Transverse colon (tissue), 4 donors: ENCODE results near the gene EXOSC5. TPM values are rescaled to one million over a fixed set of nuclear protein-coding genes. Genes with fewer than 3 reads are reported as not detected.

Experiments used
- DNase-seq: peaks from one replicate; pipeline ENCODE4 v3.0.0-alpha.2; 2019
- H3K27ac ChIP-seq, 4 donors: fragments of 200-600 bp; sonication (generic); 2 replicates each; pipeline ENCODE4 v1.5.1; 2016 to 2018; ENCODE audit warnings: inconsistent platforms in 4 of 4
- H3K27me3 ChIP-seq: fragments of 200-600 bp; sonication (generic); 2 replicates; pipeline ENCODE4 v1.5.1; 2017; ENCODE audit warnings: inconsistent platforms
- H3K36me3 ChIP-seq, 4 donors: fragments of 200-600 bp; sonication (generic); 2 replicates each; pipeline ENCODE4 v1.5.1; 2017 to 2019; ENCODE audit warnings: inconsistent platforms in 4 of 4
- H3K4me1 ChIP-seq, 4 donors: fragments of 200-600 bp; sonication (generic); 2 replicates each; pipeline ENCODE4 v1.5.1; 2017 to 2020; ENCODE audit warnings: inconsistent platforms in 4 of 4
- H3K4me3 ChIP-seq, 4 donors: fragments of 200-600 bp; sonication (generic); 1 replicate in 1 of 4; 2 replicates in 3 of 4; pipeline versions ENCODE4 v1.5.1 to v1.6.1; 2017 to 2019; ENCODE audit warnings: inconsistent platforms in 4 of 4
- H3K9me3 ChIP-seq, 2 donors: fragments of 200-600 bp; sonication (generic); 2 replicates each; pipeline ENCODE4 v1.5.1; 2017 to 2019; ENCODE audit warnings: inconsistent platforms in 2 of 2
- CTCF ChIP-seq, 5 experiments: fragments of 200-600 bp in 3 of 5; fragments of 450-650 bp in 2 of 5; sonication (generic) in 3 of 5; IDR thresholded peaks; 1 replicate in 2 of 5; 2 replicates in 3 of 5; pipeline ENCODE4 v1.5.1; 2016 to 2017; ENCODE audit warnings: antibody characterized with exemption in 5 of 5, inconsistent platforms in 3 of 5, mild to moderate bottlenecking in 2 of 5, moderate library complexity in 1 of 5
- EP300 ChIP-seq: sonication (generic); formaldehyde crosslinking; IDR thresholded peaks from one replicate; pipeline ENCODE4 v1.6.1; 2017; ENCODE audit warnings: antibody characterized with exemption, low read depth
- POLR2A ChIP-seq: fragments of 450-650 bp; IDR thresholded peaks from one replicate; pipeline ENCODE4 v1.6.1; 2016; ENCODE audit warnings: antibody characterized with exemption, mild to moderate bottlenecking, moderate library complexity
- POLR2AphosphoS5 ChIP-seq, 3 donors: sonication (generic); formaldehyde crosslinking; IDR thresholded peaks; one replicate each; pipeline ENCODE4 v1.6.1; 2016; ENCODE audit warnings: antibody characterized with exemption in 3 of 3
- WGBS, 2 donors: methylation state at CpG; one replicate each; pipeline ENCODE4 v1.1.5; 2018; ENCODE audit warnings: low coverage in 1 of 2; 5-methylcytosine and 5-hydroxymethylcytosine counted together
- in situ Hi-C, 4 donors: fragments of 200-750 bp; cut with MboI; loops; one replicate each; pipeline versions ENCODE4 v1.15.0 to v1.15.1; 2017; ENCODE audit warnings: low sequenced_read_pairs in 3 of 4, low pct_ligation_motif_present in 1 of 4, low pct_unique_long_range_greater_than_20kb in 1 of 4
- intact Hi-C: fragments of 100-400 bp; cut with DNase I; formaldehyde crosslinking; loops from one replicate; pipeline ENCODE4 v1.15.1; 2023; ENCODE audit warnings: low total_unique reads
- total RNA-seq, 4 donors: library from RNA; depleted of rRNA; stranded (reverse); fragments of >200 nt; gene quantifications; one replicate each; pipeline ENCODE4 v1.1.0, GENCODE V29; 2016

The EXOSC5 gene
- total RNA-seq, 4 donors from 2014 or later: 4.0 to 20.6 (median 10.8) TPM

- in situ Hi-C loops: no loop called here
These were observed 31.1 kb downstream of the EXOSC5 start for GRCh38 chr19:41366089-41366488.

GRCh38 chr19:41364524-41365391 is 32.4 kb downstream of the EXOSC5 start:
- Histone ChIP-seq H3K27me3 (no peaks in the 10 kb centered on the region), H3K4me1 (peaks cover 7 to 36% (median 19%) of the 10 kb centered on the region in 4 donors), H3K27ac (peak overlapping the region; percentile 95 to 99 (median 97)), H3K4me3 (peak overlapping the region; percentile 25 to 70 (median 64)), H3K9me3 (no peaks in the 10 kb centered on the region), H3K36me3 (no peaks in the 10 kb centered on the region)
- WGBS, 2 donors: 60 to 78% methylated on average over 7 to 14 of the region's 14 CpGs
- in situ Hi-C loops: no loop called here
- intact Hi-C loops: no loop called here
- DNase-seq: no peak
- TF ChIP-seq POLR2A: no peak
- no peak for TF ChIP-seq POLR2AphosphoS5 (IDR thresholded peaks at IDR 0.05)
- no peak for TF ChIP-seq EP300
- TF ChIP-seq CTCF (IDR thresholded peaks at IDR 0.05): no peak

More at GRCh38 chr19:41366089-41366488, 31.1 kb downstream of the EXOSC5 start:
- no peaks in the 10 kb centered on the region for H3K27me3 ChIP-seq
- H3K9me3 ChIP-seq: no peaks in the 10 kb centered on the region
- no peaks in the 10 kb centered on the region for H3K36me3 ChIP-seq
- no peak overlapping the region for H3K27ac ChIP-seq
- 84 to 100% methylated on average over 1 of the region's 1 CpG for WGBS, 2 donors
- H3K4me3 ChIP-seq: no peak overlapping the region
- peaks cover 7 to 36% (median 19%) of the 10 kb centered on the region in 4 donors for H3K4me1 ChIP-seq
- TF ChIP-seq POLR2A (no peak), EP300 (no peak), POLR2AphosphoS5 (IDR thresholded peaks at IDR 0.05) (no peak), CTCF (IDR thresholded peaks at IDR 0.05) (no peak)
- DNase-seq: no peak
- intact Hi-C loops: no loop called here

- peak; percentile 99 for DNase-seq
- H3K36me3 ChIP-seq: no peaks in the 10 kb centered on the region
- H3K4me1 ChIP-seq: peaks cover 7 to 36% (median 19%) of the 10 kb centered on the region in 4 donors
- H3K27me3 ChIP-seq: no peaks in the 10 kb centered on the region
- 1% methylated on average over 56 of the region's 56 CpGs; no CpG with 5 or more reads in 1 of the 2 donors for WGBS, 2 donors
- intact Hi-C loops (no loop called here), in situ Hi-C loops (no loop called here)
- TF ChIP-seq POLR2A (peak; percentile 69), CTCF (IDR thresholded peaks at IDR 0.05) (peak in 1 of 5 experiments; percentile 13), EP300 (no peak), POLR2AphosphoS5 (IDR thresholded peaks at IDR 0.05) (peak; percentile 6 to 73 (median 54))
- no peaks in the 10 kb centered on the region for H3K9me3 ChIP-seq
- peak within 1 kb of the TSS; percentile 60 to 70 (median 68) for H3K4me3 ChIP-seq
- peak within 1 kb of the TSS; percentile 95 to 99 (median 97) for H3K27ac ChIP-seq
These were observed 33.2 kb downstream of the EXOSC5 start, which contains the start of gene B9D2 for GRCh38 chr19:41363753-41364523. Gene B9D2, minus strand, starts transcription at chr19:41364149. Its CDS starts 630 bp downstream, at chr19:41363519.

DNA sequence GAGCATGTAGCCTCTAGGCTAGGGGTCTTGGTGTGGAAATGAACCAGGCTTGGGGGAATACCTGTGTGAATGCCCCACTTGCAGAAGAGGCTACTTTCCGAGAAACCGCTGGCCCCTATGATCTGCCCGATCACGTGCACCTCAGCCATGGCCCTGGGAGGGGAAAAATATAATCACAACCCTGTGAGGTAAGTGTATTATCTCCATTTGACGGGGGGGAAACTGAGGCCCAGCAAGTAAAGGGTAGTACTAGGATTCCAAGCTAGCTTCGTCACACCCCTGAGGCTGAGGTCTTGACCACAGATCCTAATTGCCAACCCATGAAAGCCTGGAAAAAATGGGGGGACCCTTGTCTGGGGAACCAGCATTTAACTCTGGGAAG is 33.8 kb downstream of the EXOSC5 start:
- H3K27ac ChIP-seq: peak overlapping the region; percentile 95 to 99 (median 97)
- intact Hi-C loops: no loop called here
- H3K36me3 ChIP-seq: no peaks in the 10 kb centered on the region
- H3K27me3 ChIP-seq: no peaks in the 10 kb centered on the region
- no peaks in the 10 kb centered on the region for H3K9me3 ChIP-seq
- H3K4me3 ChIP-seq: peak overlapping the region; percentile 60 to 70 (median 68)
- in situ Hi-C loops: no loop called here
- 48% methylated on average over 6 of the region's 6 CpGs; no CpG with 5 or more reads in 1 of the 2 donors for WGBS, 2 donors
- TF ChIP-seq CTCF (IDR thresholded peaks at IDR 0.05) (no peak), EP300 (no peak), POLR2AphosphoS5 (IDR thresholded peaks at IDR 0.05) (no peak), POLR2A (no peak)
- H3K4me1 ChIP-seq: peaks cover 7 to 36% (median 19%) of the 10 kb centered on the region in 4 donors
- no peak for DNase-seq
